ENCODE measurements around the gene RHCE. TPM values are rescaled to one million over a fixed set of nuclear protein-coding genes. Genes with fewer than 3 reads are reported as not detected.

Gene RHCE
- total and polyA plus RNA-seq, 9 of the 15 experiments (the other 6 are each of a cell fraction or from before 2014, with no cell fraction given), result 5.4 to 31.5 (median 12.6) TPM

DNA sequence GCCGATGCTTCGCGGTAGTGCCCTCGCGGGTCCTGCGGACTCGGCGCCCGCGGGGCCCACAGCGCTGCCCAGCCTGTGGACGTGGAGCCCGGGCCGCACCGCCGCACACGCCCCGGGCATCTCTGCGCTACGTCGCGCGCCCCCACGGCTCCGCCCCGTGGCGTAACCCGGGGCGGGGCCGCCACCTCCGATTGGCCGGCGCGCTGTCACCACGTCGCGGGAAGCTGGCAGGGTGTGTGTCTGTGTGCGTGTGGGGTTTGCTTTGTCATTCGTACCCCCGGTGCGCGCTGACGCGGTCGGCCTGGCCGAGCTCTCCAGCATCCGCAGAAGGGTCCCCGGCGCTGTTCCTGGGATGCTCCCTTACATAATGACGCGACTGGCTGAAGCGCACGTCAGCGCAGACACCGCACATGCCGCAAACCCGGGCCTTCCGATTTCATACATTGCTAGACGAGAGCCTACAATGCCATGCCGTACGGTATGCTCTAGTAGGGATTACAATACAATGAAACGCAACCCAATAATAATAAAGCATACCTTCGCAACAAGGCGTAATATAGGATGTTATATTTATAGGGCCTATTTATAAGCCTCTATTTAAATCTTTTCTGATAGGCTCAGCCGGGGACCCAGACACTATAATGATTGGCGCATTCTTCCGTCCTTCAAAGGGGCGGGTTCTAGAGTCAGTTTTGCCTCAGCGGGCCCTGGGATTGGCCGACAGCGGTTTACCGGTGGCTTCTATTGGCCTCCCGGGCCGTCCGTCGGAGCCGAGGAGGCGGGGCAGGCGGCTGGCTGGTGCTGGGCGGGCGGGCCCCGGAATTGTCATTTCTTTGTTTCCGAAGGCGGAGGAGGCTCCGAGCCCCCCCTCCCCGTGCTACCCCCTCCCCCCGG, 9.7 kb upstream of the RHCE start, which contains the start of gene MACO1 (continued):
- TF ChIP-seq, protein P1, sequence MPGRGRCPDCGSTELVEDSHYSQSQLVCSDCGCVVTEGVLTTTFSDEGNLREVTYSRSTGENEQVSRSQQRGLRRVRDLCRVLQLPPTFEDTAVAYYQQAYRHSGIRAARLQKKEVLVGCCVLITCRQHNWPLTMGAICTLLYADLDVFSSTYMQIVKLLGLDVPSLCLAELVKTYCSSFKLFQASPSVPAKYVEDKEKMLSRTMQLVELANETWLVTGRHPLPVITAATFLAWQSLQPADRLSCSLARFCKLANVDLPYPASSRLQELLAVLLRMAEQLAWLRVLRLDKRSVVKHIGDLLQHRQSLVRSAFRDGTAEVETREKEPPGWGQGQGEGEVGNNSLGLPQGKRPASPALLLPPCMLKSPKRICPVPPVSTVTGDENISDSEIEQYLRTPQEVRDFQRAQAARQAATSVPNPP (IDR thresholded peaks at IDR 0.05; ENCODE audit: borderline replicate concordance, insufficient read depth, insufficient read length), result no peak
- TF ChIP-seq HNRNPLL (IDR thresholded peaks at IDR 0.05; ENCODE audit: low read depth, low read length, poor library complexity, severe bottlenecking), result peak; percentile 95
- TF ChIP-seq DDX20 (tag; IDR thresholded peaks at IDR 0.05; ENCODE audit: low read depth), result no peak
- peak; percentile 66 for TF ChIP-seq CEBPG (CRISPR knock-in tag; IDR thresholded peaks at IDR 0.05)
- peak in 1 of 2 experiments; percentile 56; a peak in 1 of 4 replicates for TF ChIP-seq CEBPG (tag; conservative IDR thresholded peaks at IDR 0.05 in 1 of 2, IDR thresholded peaks at IDR 0.05 in 1 of 2)
- TF ChIP-seq, protein P2, sequence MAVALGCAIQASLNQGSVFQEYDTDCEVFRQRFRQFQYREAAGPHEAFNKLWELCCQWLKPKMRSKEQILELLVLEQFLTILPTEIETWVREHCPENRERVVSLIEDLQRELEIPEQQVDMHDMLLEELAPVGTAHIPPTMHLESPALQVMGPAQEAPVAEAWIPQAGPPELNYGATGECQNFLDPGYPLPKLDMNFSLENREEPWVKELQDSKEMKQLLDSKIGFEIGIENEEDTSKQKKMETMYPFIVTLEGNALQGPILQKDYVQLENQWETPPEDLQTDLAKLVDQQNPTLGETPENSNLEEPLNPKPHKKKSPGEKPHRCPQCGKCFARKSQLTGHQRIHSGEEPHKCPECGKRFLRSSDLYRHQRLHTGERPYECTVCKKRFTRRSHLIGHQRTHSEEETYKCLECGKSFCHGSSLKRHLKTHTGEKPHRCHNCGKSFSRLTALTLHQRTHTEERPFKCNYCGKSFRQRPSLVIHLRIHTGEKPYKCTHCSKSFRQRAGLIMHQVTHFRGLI (CRISPR knock-in tag; IDR thresholded peaks at IDR 0.05), result no peak
- TF ChIP-seq SUPT5H (IDR thresholded peaks at IDR 0.05), result peak; percentile 96
- TF ChIP-seq ZFP36 (IDR thresholded peaks at IDR 0.05; ENCODE audit: low read depth, low read length, partially characterized antibody), result peak; percentile 16
- no peak for TF ChIP-seq ZNF121 (CRISPR knock-in tag; conservative IDR thresholded peaks at IDR 0.05)
- TF ChIP-seq SIN3B (IDR thresholded peaks at IDR 0.05; ENCODE audit: low read depth), result peak; percentile 74
- TF ChIP-seq ZNF445 (CRISPR knock-in tag; IDR thresholded peaks at IDR 0.05; ENCODE audit: low read depth), result no peak
- TF ChIP-seq PHB2 (IDR thresholded peaks at IDR 0.05; ENCODE audit: low read depth), result no peak
- TF ChIP-seq ARID1B (IDR thresholded peaks at IDR 0.05), result peak; percentile 51
- no peak for TF ChIP-seq RBM14 (IDR thresholded peaks at IDR 0.05; ENCODE audit: borderline replicate concordance, insufficient read depth, low read depth, low read length)
- TF ChIP-seq MAFF (IDR thresholded peaks at IDR 0.05; ENCODE audit: low read length), result 0 out of 2 replicates have a peak, but pooled peaks have one; percentile 13
- no peak for TF ChIP-seq ZNF311 (CRISPR knock-in tag; IDR thresholded peaks at IDR 0.05)
- peak; percentile 78 for TF ChIP-seq FOXP1 (CRISPR knock-in tag; IDR thresholded peaks at IDR 0.05)
- TF ChIP-seq, protein P3, sequence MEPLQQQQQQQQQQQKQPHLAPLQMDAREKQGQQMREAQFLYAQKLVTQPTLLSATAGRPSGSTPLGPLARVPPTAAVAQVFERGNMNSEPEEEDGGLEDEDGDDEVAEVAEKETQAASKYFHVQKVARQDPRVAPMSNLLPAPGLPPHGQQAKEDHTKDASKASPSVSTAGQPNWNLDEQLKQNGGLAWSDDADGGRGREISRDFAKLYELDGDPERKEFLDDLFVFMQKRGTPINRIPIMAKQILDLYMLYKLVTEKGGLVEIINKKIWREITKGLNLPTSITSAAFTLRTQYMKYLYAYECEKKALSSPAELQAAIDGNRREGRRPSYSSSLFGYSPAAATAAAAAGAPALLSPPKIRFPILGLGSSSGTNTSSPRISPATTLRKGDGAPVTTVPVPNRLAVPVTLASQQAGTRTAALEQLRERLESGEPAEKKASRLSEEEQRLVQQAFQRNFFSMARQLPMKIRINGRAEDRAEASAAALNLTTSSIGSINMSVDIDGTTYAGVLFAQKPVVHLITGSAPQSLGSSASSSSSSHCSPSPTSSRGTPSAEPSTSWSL (CRISPR knock-in tag; IDR thresholded peaks at IDR 0.05; ENCODE audit: borderline replicate concordance), result no peak
- TF ChIP-seq, protein P4, sequence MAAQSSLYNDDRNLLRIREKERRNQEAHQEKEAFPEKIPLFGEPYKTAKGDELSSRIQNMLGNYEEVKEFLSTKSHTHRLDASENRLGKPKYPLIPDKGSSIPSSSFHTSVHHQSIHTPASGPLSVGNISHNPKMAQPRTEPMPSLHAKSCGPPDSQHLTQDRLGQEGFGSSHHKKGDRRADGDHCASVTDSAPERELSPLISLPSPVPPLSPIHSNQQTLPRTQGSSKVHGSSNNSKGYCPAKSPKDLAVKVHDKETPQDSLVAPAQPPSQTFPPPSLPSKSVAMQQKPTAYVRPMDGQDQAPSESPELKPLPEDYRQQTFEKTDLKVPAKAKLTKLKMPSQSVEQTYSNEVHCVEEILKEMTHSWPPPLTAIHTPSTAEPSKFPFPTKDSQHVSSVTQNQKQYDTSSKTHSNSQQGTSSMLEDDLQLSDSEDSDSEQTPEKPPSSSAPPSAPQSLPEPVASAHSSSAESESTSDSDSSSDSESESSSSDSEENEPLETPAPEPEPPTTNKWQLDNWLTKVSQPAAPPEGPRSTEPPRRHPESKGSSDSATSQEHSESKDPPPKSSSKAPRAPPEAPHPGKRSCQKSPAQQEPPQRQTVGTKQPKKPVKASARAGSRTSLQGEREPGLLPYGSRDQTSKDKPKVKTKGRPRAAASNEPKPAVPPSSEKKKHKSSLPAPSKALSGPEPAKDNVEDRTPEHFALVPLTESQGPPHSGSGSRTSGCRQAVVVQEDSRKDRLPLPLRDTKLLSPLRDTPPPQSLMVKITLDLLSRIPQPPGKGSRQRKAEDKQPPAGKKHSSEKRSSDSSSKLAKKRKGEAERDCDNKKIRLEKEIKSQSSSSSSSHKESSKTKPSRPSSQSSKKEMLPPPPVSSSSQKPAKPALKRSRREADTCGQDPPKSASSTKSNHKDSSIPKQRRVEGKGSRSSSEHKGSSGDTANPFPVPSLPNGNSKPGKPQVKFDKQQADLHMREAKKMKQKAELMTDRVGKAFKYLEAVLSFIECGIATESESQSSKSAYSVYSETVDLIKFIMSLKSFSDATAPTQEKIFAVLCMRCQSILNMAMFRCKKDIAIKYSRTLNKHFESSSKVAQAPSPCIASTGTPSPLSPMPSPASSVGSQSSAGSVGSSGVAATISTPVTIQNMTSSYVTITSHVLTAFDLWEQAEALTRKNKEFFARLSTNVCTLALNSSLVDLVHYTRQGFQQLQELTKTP (IDR thresholded peaks at IDR 0.05; ENCODE audit: low read depth in 1 of 2, partially characterized antibody in 2 of 2), result peak in 1 of 2 experiments; percentile 63

Measured in K562 (cell line).